ENCODE measurements around the gene PDE4A. TPM values are rescaled to one million over a fixed set of nuclear protein-coding genes. Genes with fewer than 3 reads are reported as not detected.

Gene PDE4A
- total and polyA plus RNA-seq, 12 donors, result 0.28 to 20.4 (median 11.2) TPM

DNA sequence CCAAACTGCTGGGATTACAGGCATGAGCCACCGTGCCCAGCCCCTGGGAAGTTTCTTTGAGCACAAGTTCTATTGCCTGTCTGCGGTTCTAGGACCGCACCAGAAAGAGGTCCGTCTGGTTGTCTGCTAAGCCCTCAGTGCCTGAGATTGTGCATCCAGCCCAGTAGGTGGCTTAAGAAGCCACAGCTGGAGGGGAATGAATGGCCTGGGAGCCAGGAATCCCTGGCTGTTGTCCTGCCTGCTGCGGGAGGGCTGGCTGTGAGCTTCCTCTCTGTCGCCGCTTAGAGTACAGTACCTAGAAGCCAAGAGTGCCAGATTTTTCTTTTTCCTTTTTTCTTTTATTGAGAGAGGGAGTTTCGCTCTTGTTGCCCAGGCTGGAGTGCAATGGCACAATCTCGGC, 35.8 kb upstream of the PDE4A start:
- Histone ChIP-seq H3K27me3 (no peaks in the 10 kb centered on the region), H3K27ac (no peak overlapping the region), H3K9me3 (replicated peaks in 1 of 3) (no peaks in the 10 kb centered on the region), H3K4me3 (no peak overlapping the region), H3K36me3 (replicated peaks in 1 of 2) (no peaks in the 10 kb centered on the region), H3K4me1 (replicated peaks in 1 of 2) (peaks cover 0 to 13% of the 10 kb centered on the region in 2 donors)
- no peak for TF ChIP-seq CTCF (IDR thresholded peaks at IDR 0.05)
- no peak for TF ChIP-seq POLR2A (IDR thresholded peaks at IDR 0.05)
- intact Hi-C loops (cut with DNase I), result no loop called here
- no peak for DNase-seq
- WGBS, 4 donors, result 81 to 83% (median 81%) methylated on average over 5 to 9 of the region's 9 CpGs

- TF ChIP-seq POLR2A (IDR thresholded peaks at IDR 0.05), result no peak
- TF ChIP-seq CTCF (IDR thresholded peaks at IDR 0.05), result peak; percentile 87 to 94 (median 91)
- peak; percentile 81 to 97 (median 88) for DNase-seq
- H3K4me1 ChIP-seq (replicated peaks in 1 of 2), result peaks cover 0 to 3% of the 10 kb centered on the region in 2 donors
- peaks cover 0 to 32% of the 10 kb centered on the region in 2 donors for H3K36me3 ChIP-seq (replicated peaks in 1 of 2)
- no peaks in the 10 kb centered on the region for H3K27me3 ChIP-seq
- 0 to 4% (median 1%) methylated on average over 3 of the region's 3 CpGs for WGBS, 4 donors
- H3K4me3 ChIP-seq, result no peak overlapping the region
- intact Hi-C loops (cut with DNase I), result no loop called here
- H3K9me3 ChIP-seq (replicated peaks in 1 of 3), result no peaks in the 10 kb centered on the region
- no peak overlapping the region for H3K27ac ChIP-seq
These were observed 31.4 kb upstream of the PDE4A start for GRCh38 chr19:10388957-10389356.

DNA sequence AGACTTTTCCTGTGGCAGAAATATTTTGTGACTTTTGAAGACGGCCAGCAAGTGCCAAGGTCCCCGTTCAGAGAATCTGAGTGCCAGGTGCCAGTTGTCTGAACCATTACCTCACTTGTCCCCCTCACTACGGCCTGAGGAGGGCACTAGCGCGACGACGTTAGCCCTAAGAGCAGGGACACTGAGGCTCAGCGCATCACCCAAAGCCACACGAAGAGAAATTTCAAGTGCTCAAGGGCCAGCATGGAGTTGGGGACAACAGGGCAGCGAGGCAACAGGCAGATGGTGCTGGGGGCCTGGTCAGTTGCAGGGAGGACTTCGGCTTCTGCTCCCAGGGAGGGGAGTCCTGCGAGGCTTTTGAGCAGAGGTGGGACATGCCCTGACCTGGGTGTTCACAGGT, 30.5 kb upstream of the PDE4A start:
- 25 to 52% (median 45%) methylated on average over 9 to 12 of the region's 12 CpGs for WGBS, 4 donors

GRCh38 chr19:10390652-10391286, 29.6 kb upstream of the PDE4A start:
- no peaks in the 10 kb centered on the region for H3K9me3 ChIP-seq (replicated peaks in 1 of 3)
- no peak overlapping the region for H3K4me3 ChIP-seq
- DNase-seq, result peak; percentile 63 to 87 (median 71)
- peak; percentile 64 to 80 (median 74) for TF ChIP-seq CTCF (IDR thresholded peaks at IDR 0.05)
- TF ChIP-seq POLR2A (IDR thresholded peaks at IDR 0.05), result no peak
- no peaks in the 10 kb centered on the region for H3K27me3 ChIP-seq
- WGBS, 4 donors, result 53 to 55% (median 53%) methylated on average over 7 to 9 of the region's 9 CpGs
- peaks cover 0 to 50% of the 10 kb centered on the region in 2 donors for H3K36me3 ChIP-seq (replicated peaks in 1 of 2)
- H3K4me1 ChIP-seq (replicated peaks in 1 of 2), result peaks cover 0 to 3% of the 10 kb centered on the region in 2 donors
- no peak overlapping the region for H3K27ac ChIP-seq
- intact Hi-C loops (cut with DNase I), result loop anchor here (2.0 to 5.0 kb wide), 2 partner anchors 53 to 122 kb away; partner anchors contain the start of gene ICAM3 (in 1 of the 2)

More for the DNA sequence above, 30.5 kb upstream of the PDE4A start:
- no peaks in the 10 kb centered on the region for H3K27me3 ChIP-seq
- TF ChIP-seq POLR2A (IDR thresholded peaks at IDR 0.05) (no peak), CTCF (IDR thresholded peaks at IDR 0.05) (no peak)
- no peak overlapping the region for H3K4me3 ChIP-seq
- H3K36me3 ChIP-seq (replicated peaks in 1 of 2), result peaks cover 0 to 41% of the 10 kb centered on the region in 2 donors
- intact Hi-C loops (cut with DNase I), result loop anchor here (2.0 to 5.0 kb wide), 2 partner anchors 53 to 121 kb away; partner anchors contain the start of gene ICAM3 (in 1 of the 2)
- DNase-seq, result no peak
- no peaks in the 10 kb centered on the region for H3K9me3 ChIP-seq (replicated peaks in 1 of 3)
- H3K4me1 ChIP-seq (replicated peaks in 1 of 2), result peaks cover 0 to 3% of the 10 kb centered on the region in 2 donors
- no peak overlapping the region for H3K27ac ChIP-seq

All from adrenal gland (tissue), 12 donors.